Natural killer cell (primary cell): ENCODE data around the gene ABHD6. TPM values are rescaled to one million over a fixed set of nuclear protein-coding genes. Genes with fewer than 3 reads are reported as not detected.

Experiments used
- ATAC-seq, 3 donors: fragments of 150-1000 bp in 2 of 3; fragments of 200-7000 bp in 1 of 3; cut with Tn5 transposase; 1 replicate in 1 of 3; 2 replicates in 2 of 3; pipeline ENCODE4 v1.10.0; 2021; ENCODE audit warnings: mild to moderate bottlenecking in 2 of 3, moderate library complexity in 2 of 3
- DNase-seq, 2 donors: peaks; one replicate each; pipeline versions ENCODE4 v3.0.0 to v3.0.0-alpha.2; 2013 to 2021; ENCODE audit warnings: mixed read lengths in 1 of 2
- H3K27ac ChIP-seq: one replicate; pipeline ENCODE4 v1.5.1; 2013; ENCODE audit warnings: mild to moderate bottlenecking, low read length
- H3K27me3 ChIP-seq: one replicate; pipeline ENCODE4 v1.6.1; 2013; ENCODE audit warnings: low read length; ENCODE audit not compliant: control insufficient read depth, insufficient read depth
- H3K36me3 ChIP-seq: one replicate; pipeline ENCODE4 v1.6.1; 2013; ENCODE audit warnings: low read length; ENCODE audit not compliant: control insufficient read depth, insufficient read depth
- H3K4me1 ChIP-seq: one replicate; pipeline ENCODE4 v1.6.1; 2013; ENCODE audit warnings: low read length; ENCODE audit not compliant: control insufficient read depth, insufficient read depth
- H3K4me3 ChIP-seq: one replicate; pipeline ENCODE4 v1.5.1; 2013; ENCODE audit warnings: low read length
- H3K9me3 ChIP-seq: one replicate; pipeline ENCODE4 v1.6.1; 2013; ENCODE audit warnings: low read length; ENCODE audit not compliant: control insufficient read depth, insufficient read depth
- H3K27ac Mint-ChIP-seq, 2 donors: one replicate each; pipeline ENCODE4 v1.8.0; 2022; ENCODE audit warnings: mild to moderate bottlenecking in 2 of 2, mixed read lengths in 2 of 2, moderate library complexity in 1 of 2
- H3K27me3 Mint-ChIP-seq, 2 donors: one replicate each; pipeline ENCODE4 v1.8.0; 2022; ENCODE audit warnings: low read depth in 2 of 2, mixed read lengths in 2 of 2
- H3K36me3 Mint-ChIP-seq: one replicate; pipeline ENCODE4 v1.8.0; 2022; ENCODE audit warnings: mixed read lengths
- H3K4me1 Mint-ChIP-seq, 2 donors: one replicate each; pipeline ENCODE4 v1.8.0; 2022; ENCODE audit warnings: mixed read lengths in 2 of 2
- H3K4me3 Mint-ChIP-seq: one replicate; pipeline ENCODE4 v1.8.0; 2022; ENCODE audit warnings: mild to moderate bottlenecking, moderate library complexity, mixed read lengths
- H3K9me3 Mint-ChIP-seq, 2 donors: one replicate each; pipeline ENCODE4 v1.8.0; 2022; ENCODE audit warnings: mixed read lengths in 2 of 2
- WGBS: methylation state at CpG from one replicate; pipeline ENCODE4 v1.1.7; 2013; ENCODE audit warnings: missing lambda C conversion rate; ENCODE audit not compliant: insufficient coverage; 5-methylcytosine and 5-hydroxymethylcytosine counted together
- intact Hi-C: fragments of 100-400 bp; cut with micrococcal nuclease; formaldehyde crosslinking; loops from one replicate; pipeline ENCODE4 v1.14.2; 2022
- total RNA-seq, 4 donors: library from RNA; stranded (reverse); fragments of 120-200 nt in 1 of 4; gene quantifications; one replicate each; pipeline versions ENCODE4 v1.2.3 to v1.2.4, GENCODE V29; 2013 to 2022
- TF ChIP-seq, protein P1 (sequence below): fragments of 200-600 bp; IDR thresholded peaks from one replicate; pipeline ENCODE4 v1.8.0; 2022; ENCODE audit warnings: antibody characterized with exemption

Gene ABHD6
- total RNA-seq: 10 to 100 TPM in 1 of 3 donors, 1 to 10 TPM in 2; 5.0 to 10.6 (median 9.3) TPM
- total RNA-seq (2013): 11.1 TPM

- no peaks in the 10 kb centered on the region for H3K36me3 Mint-ChIP-seq
- peak within 1 kb of the TSS; percentile 90 for H3K4me3 Mint-ChIP-seq
- H3K27me3 Mint-ChIP-seq: peaks cover 5 to 13% of the 10 kb centered on the region in 2 donors
- peak within 1 kb of the TSS; percentile 94 for H3K4me3 ChIP-seq
- TF ChIP-seq, protein P1, sequence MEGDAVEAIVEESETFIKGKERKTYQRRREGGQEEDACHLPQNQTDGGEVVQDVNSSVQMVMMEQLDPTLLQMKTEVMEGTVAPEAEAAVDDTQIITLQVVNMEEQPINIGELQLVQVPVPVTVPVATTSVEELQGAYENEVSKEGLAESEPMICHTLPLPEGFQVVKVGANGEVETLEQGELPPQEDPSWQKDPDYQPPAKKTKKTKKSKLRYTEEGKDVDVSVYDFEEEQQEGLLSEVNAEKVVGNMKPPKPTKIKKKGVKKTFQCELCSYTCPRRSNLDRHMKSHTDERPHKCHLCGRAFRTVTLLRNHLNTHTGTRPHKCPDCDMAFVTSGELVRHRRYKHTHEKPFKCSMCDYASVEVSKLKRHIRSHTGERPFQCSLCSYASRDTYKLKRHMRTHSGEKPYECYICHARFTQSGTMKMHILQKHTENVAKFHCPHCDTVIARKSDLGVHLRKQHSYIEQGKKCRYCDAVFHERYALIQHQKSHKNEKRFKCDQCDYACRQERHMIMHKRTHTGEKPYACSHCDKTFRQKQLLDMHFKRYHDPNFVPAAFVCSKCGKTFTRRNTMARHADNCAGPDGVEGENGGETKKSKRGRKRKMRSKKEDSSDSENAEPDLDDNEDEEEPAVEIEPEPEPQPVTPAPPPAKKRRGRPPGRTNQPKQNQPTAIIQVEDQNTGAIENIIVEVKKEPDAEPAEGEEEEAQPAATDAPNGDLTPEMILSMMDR: peak; percentile 19
- no peaks in the 10 kb centered on the region for H3K9me3 ChIP-seq
- peak; percentile 87 for DNase-seq
- H3K27me3 ChIP-seq: no peaks in the 10 kb centered on the region
- H3K36me3 ChIP-seq: no peaks in the 10 kb centered on the region
- H3K4me1 Mint-ChIP-seq: peaks cover 12 to 25% of the 10 kb centered on the region in 2 donors
- H3K27ac ChIP-seq: peak within 1 kb of the TSS; percentile 51
- peak; percentile 85 to 91 (median 88) for ATAC-seq
- under 1% methylated on average over 77 of the region's 77 CpGs for WGBS
- H3K4me1 ChIP-seq: peaks cover 19% of the 10 kb centered on the region
- peak within 1 kb of the TSS in 1 of 2 donors; percentile 84 for H3K27ac Mint-ChIP-seq
- intact Hi-C loops: loop anchor here (1.0 kb wide), 1 partner anchor 69 kb away; the partner anchor contains the start of genes HTD2 and RPP14
- no peaks in the 10 kb centered on the region for H3K9me3 Mint-ChIP-seq
Measured at GRCh38 chr3:58237238-58237940, at the start of gene ABHD6. Gene ABHD6, plus strand, starts transcription at chr3:58237792. Its CDS starts 18,795 bp downstream, at chr3:58256587.

DNA sequence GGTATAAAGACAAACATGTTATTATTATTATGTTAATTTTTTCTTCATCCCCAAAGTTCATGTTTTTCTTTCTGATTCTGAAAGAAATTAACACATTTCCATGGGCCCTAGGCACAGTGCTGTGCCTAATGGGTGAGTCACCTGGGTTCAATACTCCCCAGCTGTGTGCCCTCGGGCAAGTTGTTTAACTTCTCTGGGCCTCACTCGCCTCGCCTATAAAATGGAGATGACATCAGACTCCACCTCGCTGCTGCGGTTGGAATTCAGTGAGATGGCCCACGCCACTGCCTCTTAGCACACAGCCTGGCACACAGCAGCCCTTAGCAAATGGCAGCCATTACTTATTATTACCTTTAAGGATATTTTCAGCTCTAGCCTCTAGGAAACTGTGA, 49.4 kb upstream of the ABHD6 start:
- Histone ChIP-seq H3K4me3 (no peak overlapping the region), H3K9me3 (no peaks in the 10 kb centered on the region), H3K27me3 (no peaks in the 10 kb centered on the region), H3K27ac (no peak overlapping the region), H3K36me3 (no peaks in the 10 kb centered on the region), H3K4me1 (peaks cover 5% of the 10 kb centered on the region)
- no peak for ATAC-seq
- Mint-ChIP-seq H3K9me3 (no peaks in the 10 kb centered on the region), H3K27ac (no peak overlapping the region), H3K36me3 (no peaks in the 10 kb centered on the region), H3K4me1 (no peaks in the 10 kb centered on the region), H3K27me3 (no peaks in the 10 kb centered on the region), H3K4me3 (no peak overlapping the region)
- 88% methylated on average over 6 of the region's 6 CpGs for WGBS
- no peak for DNase-seq
- TF ChIP-seq, protein P1: no peak
- intact Hi-C loops: loop anchor here (5.0 kb wide), 1 partner anchor 344 kb away; no protein-coding TSS in a partner anchor

DNA sequence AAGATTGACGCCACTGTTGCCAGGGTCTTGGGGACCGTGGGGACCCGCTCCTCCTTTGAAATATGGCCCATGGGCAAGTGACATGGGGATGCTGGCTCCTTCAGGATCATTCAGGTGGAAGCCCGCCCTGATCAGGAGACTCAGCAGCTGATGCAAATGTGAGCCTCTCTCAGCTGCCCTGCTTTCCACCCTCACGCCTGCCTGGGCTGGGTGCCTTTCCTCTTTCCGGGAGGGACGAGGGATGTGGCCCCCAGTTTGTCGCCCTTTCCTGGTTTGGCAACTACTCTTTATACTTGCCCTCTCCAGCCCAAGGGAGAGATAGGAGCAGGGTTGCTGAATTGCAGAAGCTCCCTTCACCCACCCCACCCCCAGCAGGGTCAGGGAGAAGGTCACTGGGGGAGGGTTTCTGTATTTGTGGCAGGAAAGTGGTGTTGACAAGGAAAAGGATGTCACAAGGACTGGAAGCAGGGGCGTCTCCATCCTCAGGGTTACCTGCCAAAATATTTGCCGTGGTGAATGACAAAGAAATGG, 48.6 kb upstream of the ABHD6 start:
- Mint-ChIP-seq H3K27ac (no peak overlapping the region), H3K36me3 (no peaks in the 10 kb centered on the region), H3K4me3 (no peak overlapping the region), H3K27me3 (no peaks in the 10 kb centered on the region), H3K4me1 (no peaks in the 10 kb centered on the region), H3K9me3 (no peaks in the 10 kb centered on the region)
- intact Hi-C loops: loop anchor here (5.0 kb wide), 1 partner anchor 343 kb away; no protein-coding TSS in a partner anchor
- DNase-seq (no peak), ATAC-seq (no peak)
- Histone ChIP-seq H3K27ac (no peak overlapping the region), H3K4me3 (no peak overlapping the region), H3K9me3 (no peaks in the 10 kb centered on the region), H3K36me3 (no peaks in the 10 kb centered on the region), H3K4me1 (peaks cover 5% of the 10 kb centered on the region), H3K27me3 (no peaks in the 10 kb centered on the region)
- WGBS: 87% methylated on average over 9 of the region's 10 CpGs
- TF ChIP-seq, protein P1: no peak
